ENCODE results near the gene IFT88. TPM values are rescaled to one million over a fixed set of nuclear protein-coding genes. Genes with fewer than 3 reads are reported as not detected.

IFT88 gene
- total RNA-seq, 1 donor from 2014 or later, result 17.3 TPM

DNA sequence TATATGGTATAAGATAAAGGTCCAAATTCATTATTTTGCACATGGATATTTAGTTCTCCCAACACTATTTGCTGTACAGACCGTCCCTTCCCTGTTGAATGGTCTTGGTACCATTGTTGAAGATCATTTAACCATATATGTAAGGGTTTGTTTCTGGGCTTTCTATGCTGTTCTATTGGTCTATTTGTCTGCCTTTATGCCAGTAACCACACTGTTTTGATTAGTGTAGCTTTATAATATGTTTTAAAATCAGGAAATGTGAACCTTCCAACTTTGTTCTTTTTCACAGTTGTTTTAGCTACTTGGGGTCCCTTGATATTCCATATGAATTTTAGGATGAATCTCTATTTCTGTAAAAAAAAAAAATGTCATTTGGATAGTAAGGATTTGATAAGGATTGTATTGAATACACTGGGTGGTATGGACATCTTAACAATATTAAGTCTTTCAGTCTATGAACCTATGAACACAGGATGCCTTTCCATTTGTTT, 16.9 kb downstream of the IFT88 start:
- Mint-ChIP-seq H3K4me3 (no peak overlapping the region), H3K36me3 (ENCODE audit: low read depth) (peaks cover 62% of the 10 kb centered on the region), H3K27ac (no peak overlapping the region), H3K27me3 (no peaks in the 10 kb centered on the region), H3K4me1 (no peaks in the 10 kb centered on the region), H3K9me3 (peaks cover 7% of the 10 kb centered on the region)
- ChIA-PET POLR2A (interaction anchor here (0.6 kb wide), 1 partner anchor 1020 kb away, joined by 3 read pairs; no protein-coding TSS in a partner anchor), CTCF (interaction anchor here (1.0 to 1.7 kb wide), 3 partner anchors 88 to 92 kb away, joined by 3 to 7 read pairs (median 4); no protein-coding TSS in a partner anchor)
- no peak for TF ChIP-seq CTCF (IDR thresholded peaks at IDR 0.05)
- no peak for ATAC-seq (ENCODE audit: low read depth)
- DNase-seq, result no peak
- intact Hi-C loops (cut with micrococcal nuclease), result loop anchor here (1.0 kb wide), 1 partner anchor 89 kb away; no protein-coding TSS in a partner anchor

- Mint-ChIP-seq H3K36me3 (ENCODE audit: low read depth) (peaks cover 53% of the 10 kb centered on the region), H3K9me3 (peaks cover 7% of the 10 kb centered on the region), H3K27ac (no peak overlapping the region), H3K4me3 (no peak overlapping the region), H3K27me3 (no peaks in the 10 kb centered on the region), H3K4me1 (no peaks in the 10 kb centered on the region)
- ATAC-seq (ENCODE audit: low read depth) (no peak), DNase-seq (no peak)
- ChIA-PET CTCF (interaction anchor here (1.3 to 1.7 kb wide), 2 partner anchors 92 to 94 kb away, joined by 4 to 7 read pairs; no protein-coding TSS in a partner anchor), POLR2A (no interaction called here)
- intact Hi-C loops (cut with micrococcal nuclease), result no loop called here
- TF ChIP-seq CTCF (IDR thresholded peaks at IDR 0.05), result no peak
Measured at GRCh38 chr13:20585371-20585770, 18.4 kb downstream of the IFT88 start.

- peaks cover 39% of the 10 kb centered on the region for H3K36me3 Mint-ChIP-seq (ENCODE audit: low read depth)
- no peaks in the 10 kb centered on the region for H3K4me1 Mint-ChIP-seq
- intact Hi-C loops (cut with micrococcal nuclease), result no loop called here
- no peak for TF ChIP-seq CTCF (IDR thresholded peaks at IDR 0.05)
- POLR2A ChIA-PET, result no interaction called here
- no peak for ATAC-seq (ENCODE audit: low read depth)
- no peak overlapping the region for H3K27ac Mint-ChIP-seq
- no peak overlapping the region for H3K4me3 Mint-ChIP-seq
- H3K27me3 Mint-ChIP-seq, result no peaks in the 10 kb centered on the region
- CTCF ChIA-PET, result no interaction called here
- H3K9me3 Mint-ChIP-seq, result peaks cover 6% of the 10 kb centered on the region
- no peak for DNase-seq
Measured at GRCh38 chr13:20588529-20589110, 21.7 kb downstream of the IFT88 start.

- no peaks in the 10 kb centered on the region for H3K9me3 Mint-ChIP-seq
- POLR2A ChIA-PET, result no interaction called here
- ATAC-seq (ENCODE audit: low read depth), result no peak
- intact Hi-C loops (cut with micrococcal nuclease), result no loop called here
- CTCF ChIA-PET, result no interaction called here
- no peaks in the 10 kb centered on the region for H3K27me3 Mint-ChIP-seq
- DNase-seq, result no peak
- H3K27ac Mint-ChIP-seq, result no peak overlapping the region
- no peak overlapping the region for H3K4me3 Mint-ChIP-seq
- no peaks in the 10 kb centered on the region for H3K4me1 Mint-ChIP-seq
- TF ChIP-seq CTCF (IDR thresholded peaks at IDR 0.05), result no peak
- H3K36me3 Mint-ChIP-seq (ENCODE audit: low read depth), result peaks cover 27% of the 10 kb centered on the region
Measured at GRCh38 chr13:20590561-20590960, 23.6 kb downstream of the IFT88 start.

GRCh38 chr13:20592606-20593005, 25.6 kb downstream of the IFT88 start:
- intact Hi-C loops (cut with micrococcal nuclease), result no loop called here
- ChIA-PET CTCF (no interaction called here), POLR2A (no interaction called here)
- H3K4me3 Mint-ChIP-seq, result no peak overlapping the region
- H3K9me3 Mint-ChIP-seq, result no peaks in the 10 kb centered on the region
- no peaks in the 10 kb centered on the region for H3K27me3 Mint-ChIP-seq
- H3K27ac Mint-ChIP-seq, result no peak overlapping the region
- no peaks in the 10 kb centered on the region for H3K4me1 Mint-ChIP-seq
- DNase-seq (no peak), ATAC-seq (ENCODE audit: low read depth) (no peak)
- H3K36me3 Mint-ChIP-seq (ENCODE audit: low read depth), result peaks cover 15% of the 10 kb centered on the region
- no peak for TF ChIP-seq CTCF (IDR thresholded peaks at IDR 0.05)
